GM18520 (cell line): ENCODE results near the gene CIITA.
"Not testable (repeated sequence)": the region's sequence is repeated elsewhere in the genome, so short reads cannot be mapped to it uniquely, and the experiment has no call there.

Experiments used
- ATAC-seq: cut with Tn5 transposase; IDR thresholded peaks from one replicate; pipeline ENCODE4 v1.9.1; 2021; ENCODE audit not compliant: unreplicated experiment

CIITA gene

DNA sequence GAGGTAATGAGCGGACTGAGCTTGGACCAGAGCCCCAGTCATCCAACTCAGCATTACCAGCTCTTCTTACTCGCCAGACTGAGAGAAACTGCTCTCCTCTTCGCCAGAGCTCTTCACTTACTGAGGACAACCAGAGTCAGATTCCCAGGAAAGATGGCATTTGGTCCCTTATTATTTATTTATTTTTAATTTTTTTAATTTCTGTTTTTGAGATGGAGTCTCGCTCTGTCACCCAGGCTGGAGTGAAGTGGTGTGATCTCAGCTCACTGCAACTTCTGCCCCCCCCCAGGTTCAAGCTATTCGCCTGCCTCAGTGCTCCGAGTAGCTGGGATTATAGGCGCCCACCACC, 42.0 kb downstream of the CIITA start:
- ATAC-seq, result no peak

DNA sequence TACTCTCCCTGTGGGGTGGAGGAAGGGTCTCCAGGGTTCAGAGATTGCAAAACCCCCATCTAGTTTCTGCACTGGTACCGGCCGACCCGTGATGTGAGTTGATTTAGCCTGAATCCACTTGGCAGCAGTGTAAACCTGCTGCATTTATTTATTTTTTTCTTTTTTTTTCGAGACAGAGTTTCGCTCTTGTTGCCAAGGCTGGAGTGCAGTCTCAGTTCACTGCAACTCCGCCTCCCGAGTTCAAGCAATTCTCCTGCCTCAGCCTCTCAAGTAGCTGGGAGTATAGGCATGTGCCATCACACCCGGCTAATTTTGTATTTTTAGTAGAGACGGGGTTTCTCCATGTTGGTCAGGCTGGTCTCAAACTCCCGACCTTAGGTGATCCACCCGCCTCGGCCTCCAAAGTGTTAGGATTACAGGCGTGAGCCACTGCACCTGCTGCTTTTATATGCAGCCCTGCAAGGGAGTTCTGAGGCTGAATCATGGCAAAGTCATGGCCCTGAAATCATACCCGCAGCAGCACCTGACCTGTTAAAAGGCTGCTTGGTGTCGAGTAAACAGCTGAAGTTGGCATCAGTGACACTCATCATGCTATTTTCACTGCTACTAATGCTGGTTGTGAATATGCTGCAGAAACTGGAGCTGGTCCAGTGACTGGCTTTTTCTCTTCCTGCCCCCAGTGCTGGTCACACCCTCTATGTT, 43.9 kb downstream of the CIITA start:
- no peak for ATAC-seq

DNA sequence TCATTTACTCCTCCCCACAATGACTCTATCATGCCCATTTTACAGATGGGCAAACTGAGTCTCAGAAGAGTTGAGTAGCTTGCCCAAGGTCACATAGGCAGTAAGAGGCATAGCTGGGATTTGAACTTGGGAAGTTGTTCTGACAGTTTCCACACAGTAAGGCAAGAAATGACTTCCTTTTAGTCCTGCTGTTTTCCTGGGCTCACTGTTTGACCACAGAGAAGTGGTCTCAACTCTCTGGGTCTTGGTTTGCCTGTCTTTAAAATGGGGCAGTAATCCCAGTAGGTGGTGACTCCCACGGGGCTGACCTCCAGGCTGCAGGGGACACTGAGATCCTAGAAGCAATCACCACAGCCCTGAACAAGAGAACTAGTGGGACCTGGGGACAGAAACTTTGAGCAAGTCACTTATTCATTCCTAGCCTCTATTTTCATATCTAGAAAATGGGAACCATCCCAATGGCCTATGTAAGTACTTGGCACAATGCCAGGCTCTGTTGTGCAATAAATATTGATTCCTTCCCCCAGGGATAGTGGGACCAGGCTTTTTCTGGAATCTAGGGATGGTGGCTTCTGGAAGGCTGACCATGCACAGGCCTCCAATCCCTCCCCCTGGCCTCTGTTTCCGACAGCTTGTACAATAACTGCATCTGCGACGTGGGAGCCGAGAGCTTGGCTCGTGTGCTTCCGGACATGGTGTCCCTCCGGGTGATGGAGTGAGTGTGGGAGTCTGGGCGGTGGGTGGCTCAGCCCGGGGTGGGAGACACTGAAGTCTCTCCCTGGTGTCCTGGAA, 44.7 kb downstream of the CIITA start:
- ATAC-seq, result no peak

DNA sequence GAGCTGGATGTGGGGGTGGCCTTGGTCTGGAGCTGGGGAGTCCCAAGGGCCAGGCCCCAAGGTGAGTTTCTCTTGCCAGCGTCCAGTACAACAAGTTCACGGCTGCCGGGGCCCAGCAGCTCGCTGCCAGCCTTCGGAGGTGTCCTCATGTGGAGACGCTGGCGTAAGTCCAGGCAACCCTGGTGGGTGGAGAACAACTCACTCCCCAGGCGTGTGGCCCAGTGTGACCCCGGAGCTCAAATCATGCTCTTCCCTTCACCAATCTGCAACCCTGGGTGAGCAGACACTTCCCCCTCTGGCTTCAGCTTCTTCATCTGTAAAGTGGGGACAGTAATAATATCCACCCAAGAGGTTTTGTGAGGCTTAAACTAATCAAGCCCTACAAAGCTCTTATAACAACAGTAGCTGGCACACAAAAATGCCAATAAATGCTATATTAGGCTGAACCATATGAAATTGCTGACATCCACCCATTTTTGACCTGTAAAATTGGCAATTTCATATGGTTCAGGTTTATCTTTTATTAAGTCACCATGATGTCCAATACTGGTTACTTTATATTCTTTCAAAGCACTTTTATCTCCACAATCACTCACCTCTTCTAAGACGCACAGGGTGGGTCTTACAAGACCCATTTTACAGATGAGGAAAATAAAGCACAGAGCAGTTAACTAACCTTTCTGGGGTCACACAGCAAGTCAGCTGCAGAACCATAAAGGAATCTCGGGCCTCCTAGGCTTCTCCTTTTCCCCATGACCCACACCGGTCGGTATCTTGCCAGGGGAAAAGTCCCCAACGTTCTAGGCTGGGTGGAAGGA, 45.5 kb downstream of the CIITA start:
- no peak for ATAC-seq

DNA sequence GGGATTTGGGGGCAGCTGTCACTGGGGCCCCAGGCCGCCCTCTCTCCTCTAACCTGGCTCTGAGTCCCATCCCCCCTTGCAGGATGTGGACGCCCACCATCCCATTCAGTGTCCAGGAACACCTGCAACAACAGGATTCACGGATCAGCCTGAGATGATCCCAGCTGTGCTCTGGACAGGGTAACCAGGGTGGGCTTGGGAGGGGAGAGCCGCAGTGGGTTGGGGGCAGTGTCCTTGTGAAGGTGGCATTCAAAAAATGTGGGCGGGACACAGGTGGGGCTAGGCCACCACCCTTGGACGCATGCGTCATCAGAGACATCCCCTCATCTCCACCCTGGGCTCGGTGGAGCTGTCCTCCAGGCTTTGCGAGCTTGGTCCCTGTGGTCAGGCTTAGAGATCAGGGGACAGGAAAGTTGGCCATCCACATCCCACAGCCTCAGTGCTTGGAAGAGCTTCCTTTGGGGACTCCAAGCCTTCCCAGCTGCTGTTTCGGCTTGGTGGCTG, 46.2 kb downstream of the CIITA start:
- ATAC-seq, result no peak

DNA sequence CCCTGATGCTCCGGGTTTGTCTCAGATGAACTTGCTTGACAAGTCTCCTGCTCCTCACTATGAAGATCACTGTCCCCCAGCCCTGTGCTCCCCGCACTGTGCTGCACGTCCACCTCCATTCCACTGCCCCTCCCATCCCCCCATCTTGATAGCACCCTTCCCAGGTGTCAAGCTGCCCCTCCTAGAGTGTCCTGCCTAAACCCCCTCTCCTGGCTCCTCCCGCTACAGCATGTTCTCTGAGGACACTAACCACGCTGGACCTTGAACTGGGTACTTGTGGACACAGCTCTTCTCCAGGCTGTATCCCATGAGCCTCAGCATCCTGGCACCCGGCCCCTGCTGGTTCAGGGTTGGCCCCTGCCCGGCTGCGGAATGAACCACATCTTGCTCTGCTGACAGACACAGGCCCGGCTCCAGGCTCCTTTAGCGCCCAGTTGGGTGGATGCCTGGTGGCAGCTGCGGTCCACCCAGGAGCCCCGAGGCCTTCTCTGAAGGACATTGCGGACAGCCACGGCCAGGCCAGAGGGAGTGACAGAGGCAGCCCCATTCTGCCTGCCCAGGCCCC, 46.7 kb downstream of the CIITA start:
- ATAC-seq, result no peak

DNA sequence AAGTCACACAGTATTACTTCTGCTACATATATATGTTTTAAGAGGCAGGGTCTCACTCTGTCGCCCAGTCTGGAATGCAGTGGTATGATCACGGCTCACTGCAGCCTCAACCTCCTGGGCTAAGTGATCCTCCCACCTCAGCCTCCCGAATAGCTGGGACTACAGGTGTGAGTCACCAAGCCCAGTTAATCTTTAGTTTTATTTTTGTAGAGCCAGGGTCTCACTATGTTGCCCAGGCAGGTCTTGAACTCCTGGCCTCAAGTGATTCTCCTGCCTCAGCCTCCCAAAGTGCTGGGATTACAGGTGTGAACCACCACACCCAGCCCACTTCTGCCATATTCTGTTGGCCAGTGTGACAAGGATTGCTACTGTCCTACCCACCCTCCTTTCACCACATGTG, 48.3 kb downstream of the CIITA start:
- ATAC-seq, result not testable (repeated sequence)

DNA sequence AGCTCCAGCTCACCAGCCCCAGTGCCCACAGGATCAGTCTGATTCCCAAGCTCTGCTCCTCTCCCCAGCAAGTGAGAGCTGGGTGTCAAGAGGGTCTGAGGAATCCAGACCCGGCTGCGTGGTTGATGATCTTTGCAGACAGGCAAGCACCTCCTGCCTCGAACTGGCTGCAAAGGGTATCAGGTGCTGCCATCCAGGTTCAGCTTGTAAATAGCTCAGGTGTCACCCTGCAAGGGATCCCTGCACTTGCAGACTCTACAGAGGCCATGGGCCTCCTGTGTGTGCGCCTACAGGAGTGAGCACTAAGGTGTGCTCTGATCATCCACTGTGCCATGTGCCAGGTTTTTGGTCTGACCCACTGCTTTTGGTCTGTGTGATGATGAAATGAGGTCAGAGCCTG, 49.1 kb downstream of the CIITA start:
- ATAC-seq, result no peak

DNA sequence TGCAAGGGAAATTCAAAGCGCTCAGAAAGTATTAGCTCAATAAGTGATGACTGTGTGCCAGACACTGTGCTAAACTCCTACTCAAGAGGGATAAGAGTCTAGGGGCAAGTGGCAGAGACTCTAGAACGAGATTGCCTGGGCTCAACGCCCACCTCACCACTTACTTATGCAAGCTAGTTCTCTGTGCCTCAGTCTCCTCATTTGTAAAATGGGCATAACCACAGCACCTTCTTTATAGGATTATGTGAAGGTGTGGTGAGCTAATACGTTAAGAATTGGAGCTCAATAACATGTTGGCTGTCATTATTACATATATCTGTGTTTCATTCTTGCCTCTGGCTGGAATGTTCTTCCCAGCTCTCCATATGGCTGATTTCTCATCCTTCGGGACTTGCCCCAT, 49.9 kb downstream of the CIITA start:
- no peak for ATAC-seq

DNA sequence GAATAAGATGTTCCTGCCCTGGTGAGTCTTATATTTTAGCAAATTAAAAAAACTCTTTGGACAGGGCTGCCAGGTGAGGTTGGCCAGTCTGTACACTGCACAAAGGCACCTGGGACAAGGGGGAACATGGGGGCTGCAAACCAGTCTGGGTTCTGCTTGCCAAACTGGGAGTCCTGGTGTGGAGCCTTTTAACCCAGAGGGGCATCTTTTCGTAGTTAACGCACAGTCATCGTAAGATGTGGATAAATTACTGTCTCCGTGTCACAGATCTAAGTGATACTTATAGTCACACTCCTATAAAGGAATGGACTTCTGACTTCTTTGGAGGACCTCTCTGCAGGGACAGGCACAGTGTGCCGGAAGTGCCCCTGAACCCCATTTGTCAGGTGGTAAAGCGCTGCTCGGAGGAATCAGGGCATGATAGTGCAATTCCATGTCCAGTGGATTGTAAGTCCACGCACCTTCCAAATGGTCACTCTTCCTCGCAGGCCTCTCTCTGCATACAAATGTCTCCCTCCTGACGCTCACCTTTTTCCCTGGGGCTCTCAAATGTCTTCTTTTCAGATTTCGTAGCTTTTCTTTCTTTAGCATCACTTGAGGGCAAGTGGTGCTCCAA, 50.6 kb downstream of the CIITA start:
- no peak for ATAC-seq

DNA sequence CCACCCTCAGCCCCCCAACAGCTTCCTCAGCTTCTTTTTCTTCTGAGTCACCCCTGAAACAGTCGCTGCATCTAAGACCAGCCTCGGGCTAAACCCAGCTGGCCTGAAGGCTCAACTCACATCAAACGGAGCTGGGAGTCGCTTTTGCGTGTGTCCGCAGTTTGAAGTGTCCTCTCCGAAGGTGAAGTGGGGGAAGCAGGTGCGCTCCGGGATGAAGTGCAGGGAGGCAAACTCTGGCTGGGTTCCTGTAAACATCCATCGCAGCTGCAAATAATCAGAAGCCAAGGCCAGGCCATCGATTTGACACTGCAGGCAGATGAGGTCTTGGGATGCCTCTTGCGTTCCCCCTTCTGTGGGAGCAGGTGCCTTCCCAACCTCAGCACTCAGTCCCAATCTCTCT, 52.1 kb downstream of the CIITA start:
- not testable (repeated sequence) for ATAC-seq

DNA sequence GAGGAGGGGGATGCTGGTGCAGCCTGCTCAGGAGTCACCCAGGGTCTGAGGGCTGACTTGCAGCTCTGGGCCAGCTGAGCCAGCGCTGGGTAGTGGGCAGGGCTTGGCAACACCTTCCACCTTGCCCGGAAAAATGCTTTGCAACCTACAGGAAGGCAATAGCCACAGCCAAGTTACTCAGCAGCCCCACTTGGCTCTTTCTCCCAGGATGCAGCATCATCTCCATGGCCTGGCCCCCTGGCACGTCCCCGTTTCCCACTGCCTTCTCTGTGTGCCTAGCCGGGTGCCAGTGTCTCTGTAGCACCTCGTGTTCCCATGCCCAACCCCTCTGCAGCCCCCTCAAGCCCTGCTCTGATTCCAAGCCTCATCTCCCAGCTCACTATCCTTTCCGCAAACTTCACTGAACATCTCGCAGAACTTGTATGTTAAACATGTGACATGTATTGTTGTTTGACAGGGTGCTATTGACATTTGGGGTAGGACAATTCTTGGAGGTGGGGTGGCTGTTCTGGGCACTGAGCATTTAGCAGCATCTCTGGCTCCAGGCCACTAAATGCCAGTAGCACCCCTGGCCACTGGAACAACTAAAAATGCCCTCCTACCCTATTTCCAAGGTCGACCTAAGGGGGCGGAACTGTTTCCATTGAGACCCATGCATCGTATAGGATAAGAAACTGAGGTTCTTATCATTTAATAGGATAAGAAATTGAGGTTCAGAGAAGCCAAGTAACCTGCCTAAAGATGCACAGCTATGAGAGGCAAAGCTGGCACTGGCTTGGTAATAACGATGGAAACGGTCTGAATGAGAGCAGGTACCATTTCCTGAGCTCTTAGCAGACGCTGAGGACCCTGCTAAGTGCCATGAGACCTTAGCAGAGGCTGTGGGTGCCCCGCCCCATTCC, 53.1 kb downstream of the CIITA start:
- ATAC-seq, result no peak

DNA sequence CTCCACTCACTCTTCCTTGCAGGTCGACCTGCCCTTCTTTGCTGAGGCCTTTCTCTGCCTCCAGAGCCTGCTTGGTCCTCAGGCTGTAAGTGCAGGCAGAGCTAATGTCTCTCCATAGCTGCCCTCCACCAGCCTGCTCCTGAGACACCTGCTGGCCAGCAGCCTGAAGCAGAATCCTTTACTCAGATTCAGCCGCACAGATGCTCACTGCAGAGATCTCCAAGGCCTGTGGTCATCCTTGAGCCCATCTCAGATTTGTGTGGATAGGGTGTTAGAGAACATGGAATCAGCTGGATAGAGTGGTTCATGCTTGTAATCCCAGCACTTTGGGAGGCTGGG, 53.7 kb downstream of the CIITA start:
- no peak for ATAC-seq

DNA sequence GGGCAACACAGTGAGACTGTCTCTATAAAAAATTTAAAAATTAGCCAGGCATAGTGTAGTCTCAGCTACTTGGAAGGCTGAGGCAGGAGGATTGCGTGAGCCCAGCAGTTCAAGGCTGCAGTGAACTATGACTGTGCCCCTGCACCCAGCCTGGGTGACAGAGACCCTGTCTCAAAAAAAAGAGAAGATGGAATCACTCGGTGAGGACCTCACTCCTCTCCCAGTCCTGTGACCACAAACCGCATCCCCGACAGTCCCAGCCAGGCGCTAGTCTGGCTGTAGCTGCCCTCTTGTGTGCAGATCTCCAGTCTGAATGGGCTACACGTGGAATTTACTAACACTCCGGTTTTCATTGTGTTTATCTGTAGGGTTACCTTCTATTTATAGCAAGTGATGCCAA, 54.1 kb downstream of the CIITA start:
- no peak for ATAC-seq

DNA sequence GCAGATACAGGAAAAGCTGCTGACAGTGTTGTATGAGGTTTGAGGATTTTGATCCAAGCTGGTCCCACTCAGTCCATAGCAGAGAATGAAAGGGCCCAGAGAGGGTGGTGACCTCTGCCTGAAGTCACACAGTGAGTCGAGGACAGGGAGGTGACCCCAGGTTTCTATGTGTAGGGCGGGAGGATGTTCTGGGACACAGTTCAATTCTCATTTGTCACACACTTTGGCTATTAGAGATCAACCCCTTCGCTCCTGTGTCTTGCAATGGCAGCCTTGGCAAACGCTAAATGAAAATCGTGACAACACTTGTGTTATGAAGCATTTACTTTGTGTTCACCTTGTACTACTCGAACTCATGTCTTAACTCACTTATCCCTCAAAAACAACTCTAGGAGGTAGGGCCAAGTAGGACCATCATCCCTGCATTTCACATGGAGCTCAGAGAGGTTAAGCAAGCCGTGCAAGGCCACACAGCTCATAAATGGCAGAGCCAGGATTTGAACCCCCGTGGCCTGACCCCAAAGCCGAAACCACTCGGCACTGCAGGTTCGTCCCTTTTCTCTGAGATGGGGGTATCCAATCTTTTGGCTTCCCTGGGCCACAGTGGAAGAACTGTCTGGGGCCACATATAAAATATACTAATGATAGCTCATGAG, 55.1 kb downstream of the CIITA start:
- no peak for ATAC-seq

DNA sequence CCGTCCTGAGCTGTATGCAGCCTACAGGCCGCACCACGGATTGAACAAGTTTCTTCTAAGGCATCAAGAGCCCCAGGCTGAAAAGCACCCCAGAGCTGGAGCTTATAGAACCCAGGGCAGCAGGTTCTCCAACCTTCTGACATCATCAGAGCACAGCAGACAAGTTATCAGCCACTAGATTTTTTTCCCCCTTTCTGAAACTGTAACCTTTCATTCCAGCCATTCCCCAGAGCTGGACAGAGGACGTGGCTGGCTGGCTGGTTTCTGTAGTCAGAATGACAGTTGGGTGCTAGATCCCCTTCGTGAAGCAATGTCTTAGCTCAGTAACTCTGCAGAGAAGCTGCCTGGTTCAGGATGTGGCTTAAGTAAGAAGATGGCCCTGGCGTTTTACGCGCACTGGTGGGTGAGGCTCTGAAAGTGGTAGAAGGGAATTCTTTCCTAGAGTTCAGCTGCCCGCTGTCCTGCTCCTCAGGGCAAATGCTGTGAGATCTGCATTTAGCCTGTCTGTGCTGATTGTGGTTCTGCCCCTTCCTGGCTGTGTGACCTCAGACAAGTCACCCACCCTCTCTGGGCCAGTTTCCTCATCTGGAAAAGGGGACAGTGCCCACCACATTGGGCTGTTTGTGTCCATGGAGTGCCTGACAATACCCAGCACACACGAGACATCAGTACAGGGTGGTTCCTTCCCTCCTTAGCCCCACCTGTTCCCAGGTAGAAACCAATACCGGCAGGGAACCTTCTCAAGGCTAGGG, 56.1 kb downstream of the CIITA start:
- ATAC-seq, result no peak

DNA sequence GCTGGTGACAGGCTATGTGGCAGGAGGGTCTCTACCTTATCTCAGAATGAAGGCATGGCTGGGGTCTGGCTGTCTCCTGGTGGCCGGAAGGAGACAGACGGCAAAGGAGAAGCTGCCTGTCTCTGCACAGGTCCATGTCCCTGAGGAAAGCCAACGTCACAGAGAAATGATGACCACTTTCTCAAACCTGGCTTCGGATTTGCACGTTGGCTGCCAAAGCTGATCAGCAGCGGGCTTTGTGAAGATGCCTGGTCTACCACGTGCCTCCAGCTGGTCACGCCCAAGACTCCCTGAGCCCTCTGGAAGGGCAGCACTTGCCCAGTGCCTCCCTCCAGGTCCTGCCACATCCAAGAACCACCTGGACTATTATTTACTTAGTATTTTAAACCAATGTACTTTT, 56.9 kb downstream of the CIITA start:
- no peak for ATAC-seq

DNA sequence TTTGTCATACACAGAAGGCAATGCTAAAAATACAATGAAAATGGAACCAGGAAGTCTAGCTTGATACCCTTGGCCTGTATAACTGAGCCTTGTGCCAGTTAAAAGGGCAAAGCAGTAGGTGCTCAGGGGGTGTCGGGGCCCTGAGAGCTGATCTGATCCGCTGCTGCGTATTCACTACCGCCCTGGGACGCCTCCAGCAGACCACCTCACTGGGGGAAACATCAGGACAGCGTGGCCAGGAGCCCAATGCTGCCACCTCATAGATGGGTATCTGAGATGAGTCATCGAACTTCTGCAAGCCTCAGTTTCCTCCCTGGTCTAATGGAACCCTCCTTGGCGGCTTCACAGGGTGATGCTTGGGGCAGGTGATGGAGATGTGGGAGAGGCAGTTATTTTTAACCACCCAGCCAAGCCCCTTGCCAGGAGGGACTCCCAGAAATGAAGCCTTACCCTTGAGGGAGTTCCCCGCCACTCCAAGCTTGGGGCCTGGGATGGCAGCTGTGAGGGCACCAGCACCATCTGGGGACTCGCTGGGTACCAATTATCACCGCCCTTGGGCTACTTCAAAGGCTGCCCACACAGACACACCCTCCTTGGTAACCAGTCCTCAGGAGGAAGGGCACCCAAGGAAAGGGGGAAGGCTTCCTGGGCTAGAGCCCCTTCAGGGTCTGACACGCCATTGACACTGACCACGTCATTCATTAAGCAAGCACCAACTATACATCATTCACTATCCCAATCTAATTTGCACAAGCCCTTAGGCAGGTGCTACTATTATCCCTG, 57.5 kb downstream of the CIITA start:
- ATAC-seq, result no peak
